ACC112 (cell line): ENCODE results near the gene ZNF566.

Experiments used
- H2AFZ ChIP-seq: fragments of 200-600 bp; sonication (generic); one replicate; pipeline ENCODE4 v1.6.0; 2017; ENCODE audit warnings: antibody characterized with exemption, low read length; ENCODE audit not compliant: unreplicated experiment
- H3K27ac ChIP-seq: fragments of 200-600 bp; sonication (generic); 2 replicates; pipeline ENCODE4 v1.5.1; 2014; ENCODE audit warnings: low read depth, mild to moderate bottlenecking, antibody characterized with exemption, low read length, moderate library complexity
- H3K27me3 ChIP-seq: fragments of 200-600 bp; sonication (generic); 2 replicates; pipeline ENCODE4 v1.6.1; 2014; ENCODE audit warnings: mild to moderate bottlenecking, antibody characterized with exemption, low read length, moderate library complexity, mixed read lengths; ENCODE audit not compliant: insufficient read depth
- H3K36me3 ChIP-seq: fragments of 200-600 bp; sonication (generic); 2 replicates; pipeline ENCODE4 v1.6.1; 2016; ENCODE audit warnings: mild to moderate bottlenecking, antibody characterized with exemption, low read length, moderate library complexity, mixed read lengths; ENCODE audit not compliant: insufficient read depth
- H3K4me1 ChIP-seq: fragments of 200-600 bp; sonication (generic); one replicate; pipeline ENCODE4 v1.6.1; 2016; ENCODE audit warnings: low read length, mixed read lengths; ENCODE audit not compliant: insufficient read depth, unreplicated experiment, control insufficient read depth
- H3K4me3 ChIP-seq: fragments of 200-600 bp; sonication (generic); 2 replicates; pipeline ENCODE4 v1.5.1; 2014; ENCODE audit warnings: mild to moderate bottlenecking, low read depth, low read length
- H3K79me2 ChIP-seq: fragments of 200-600 bp; sonication (generic); one replicate; pipeline ENCODE4 v1.6.0; 2016; ENCODE audit warnings: low read length; ENCODE audit not compliant: control insufficient read depth, unreplicated experiment, insufficient read depth

ZNF566 gene

DNA sequence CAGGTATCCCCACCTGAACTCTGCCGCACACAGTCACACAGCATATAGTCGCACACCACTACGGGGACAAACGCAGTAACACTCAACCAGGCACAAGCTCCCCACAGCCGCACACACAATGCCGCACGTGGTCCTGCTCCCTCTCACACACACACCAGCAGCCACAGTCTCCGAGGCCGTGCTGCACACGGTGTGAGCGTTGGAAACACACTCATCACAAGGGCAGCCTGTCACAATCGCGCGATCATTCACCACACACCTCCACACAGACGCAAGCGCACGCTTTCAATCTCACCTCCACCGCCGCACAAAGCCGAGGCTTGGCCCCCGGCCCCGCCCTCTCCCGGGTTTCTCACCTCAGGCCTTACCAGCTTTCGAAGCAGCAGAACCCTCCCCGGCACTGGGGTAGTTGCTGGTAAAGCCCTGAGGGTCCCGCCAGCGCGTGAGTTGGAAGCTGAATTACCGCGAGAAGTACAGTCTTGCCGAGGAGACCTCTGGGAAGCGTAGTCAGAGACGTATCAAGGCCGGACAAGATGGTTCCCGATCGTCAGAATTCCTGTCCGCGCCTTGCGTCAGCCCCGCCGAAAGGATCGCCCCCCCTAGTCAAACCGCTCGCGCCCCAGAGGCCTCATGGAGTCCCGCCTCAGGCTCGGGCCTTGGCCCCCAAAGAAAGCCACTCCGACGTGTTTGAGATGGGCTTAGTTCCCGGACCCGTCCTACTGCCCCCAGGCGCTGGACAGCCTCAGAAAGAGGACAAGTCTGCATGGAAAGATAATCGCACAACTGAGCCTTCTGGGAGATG, at the start of gene ZNF566:
ZNF566 (minus strand) TSS at position 444 of the 802 bp plus-strand sequence. CDS start 13,004 bp downstream, outside the sequence.
- peak within 1 kb of the TSS; percentile 95 for H3K4me3 ChIP-seq
- H3K79me2 ChIP-seq = peaks cover 13% of the 10 kb centered on the region

DNA sequence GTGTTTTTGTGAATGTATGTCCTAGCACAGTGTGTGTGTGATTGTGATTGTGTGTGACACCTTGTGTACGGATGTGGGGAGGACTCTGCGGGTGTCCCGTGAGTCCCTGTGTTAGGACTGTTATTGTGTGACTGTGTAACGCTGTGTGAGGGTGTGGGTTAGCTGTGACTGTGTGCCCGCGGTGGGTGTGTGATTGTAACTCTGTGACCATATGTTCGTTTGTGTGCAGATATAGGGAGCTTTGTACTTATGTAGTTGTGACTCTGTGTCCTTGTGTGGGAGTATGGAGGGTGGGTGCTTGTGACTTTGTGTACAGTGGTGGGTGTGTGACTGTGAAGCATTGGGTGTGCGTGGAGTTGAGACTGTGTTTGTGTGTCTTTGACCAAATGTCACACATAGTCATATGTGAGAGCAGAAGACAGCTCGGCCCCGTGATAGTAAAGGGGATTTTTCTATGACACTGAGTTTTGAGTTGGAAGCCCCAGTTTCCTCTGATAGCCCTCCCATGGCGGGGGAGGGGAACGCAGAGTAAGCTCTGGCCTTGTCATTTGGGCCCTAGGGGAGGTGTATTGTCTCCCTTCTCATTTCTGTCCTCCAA, 39.7 kb upstream of the ZNF566 start:
- Histone ChIP-seq H3K79me2 (peaks cover 33% of the 10 kb centered on the region), H2AFZ (peak overlapping the region; percentile 100), H3K27ac (peak overlapping the region; percentile 93; the same call in 1 of the 2 replicates), H3K4me3 (peak overlapping the region; percentile 92), H3K4me1 (no peaks in the 10 kb centered on the region), H3K27me3 (no peaks in the 10 kb centered on the region), H3K36me3 (peaks cover 14% of the 10 kb centered on the region)

More for the DNA sequence above, at the start of gene ZNF566:
- H3K4me1 ChIP-seq = peaks cover 5% of the 10 kb centered on the region
- H2AFZ ChIP-seq = peak within 1 kb of the TSS; percentile 99
- no peaks in the 10 kb centered on the region for H3K27me3 ChIP-seq
- peak within 1 kb of the TSS; percentile 84 for H3K27ac ChIP-seq
- no peaks in the 10 kb centered on the region for H3K36me3 ChIP-seq

DNA sequence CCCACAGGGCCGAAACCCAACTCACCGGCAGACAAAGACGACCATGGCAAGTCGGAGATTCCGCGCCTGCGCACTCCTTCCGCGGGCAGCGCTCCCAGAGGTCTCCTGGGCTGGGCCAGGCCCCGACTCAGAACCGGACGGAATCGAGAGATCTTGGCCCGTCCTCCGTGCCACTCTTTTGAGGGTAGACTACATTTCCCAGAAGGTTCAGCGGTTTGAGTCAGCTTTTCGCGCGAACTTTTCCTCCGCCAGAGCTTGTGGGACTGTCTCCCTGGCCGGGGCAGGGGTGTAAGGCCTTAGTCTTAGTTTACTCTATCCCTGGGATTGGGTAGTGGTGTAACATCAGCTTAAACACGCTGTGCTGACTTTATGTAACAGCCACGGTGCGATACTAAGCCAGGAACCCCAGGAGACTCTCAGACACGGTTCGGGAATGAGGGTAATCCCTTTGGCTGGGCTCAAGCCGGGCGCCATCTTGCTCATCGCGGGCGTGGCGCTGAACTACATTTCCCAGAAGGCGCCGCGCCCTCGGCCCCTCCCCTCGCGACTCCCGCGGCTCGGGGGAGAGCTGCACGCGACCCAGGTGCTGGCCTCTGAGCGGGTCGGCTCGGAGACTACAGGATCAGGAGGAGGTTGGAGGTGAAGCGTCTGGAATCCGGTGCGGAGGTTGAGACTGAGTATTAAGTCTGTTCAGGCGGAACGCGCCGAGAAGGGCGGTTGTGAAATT, 39.0 kb upstream of the ZNF566 start, which contains the start of gene ZNF260:
ZNF260 (minus strand) TSS at position 78 of the 727 bp plus-strand sequence. CDS start 13,033 bp downstream, outside the sequence.
- H3K4me1 ChIP-seq = no peaks in the 10 kb centered on the region
- peaks cover 33% of the 10 kb centered on the region for H3K79me2 ChIP-seq
- peak within 1 kb of the TSS; percentile 92 for H3K4me3 ChIP-seq
- peak within 1 kb of the TSS; percentile 93 for H3K27ac ChIP-seq
- H3K36me3 ChIP-seq = peaks cover 9% of the 10 kb centered on the region
- no peaks in the 10 kb centered on the region for H3K27me3 ChIP-seq
- peak within 1 kb of the TSS; percentile 100 for H2AFZ ChIP-seq

DNA sequence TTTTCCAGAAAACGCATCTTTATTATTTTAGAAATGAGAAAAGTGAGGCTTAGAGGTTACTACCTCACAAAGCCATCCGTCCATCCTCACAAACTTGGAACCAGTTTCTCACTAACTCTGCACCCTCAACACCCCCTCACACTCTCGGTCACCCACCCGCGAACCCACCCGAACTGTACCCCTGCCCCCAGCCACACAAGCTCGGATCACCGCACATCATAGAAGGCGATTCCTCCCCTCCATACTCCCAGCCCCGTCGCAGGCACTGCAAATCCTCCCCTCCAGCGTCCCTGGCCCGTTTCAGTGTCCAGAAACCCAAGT, 38.5 kb upstream of the ZNF566 start:
- Histone ChIP-seq H3K36me3 (peaks cover 13% of the 10 kb centered on the region), H3K79me2 (peaks cover 33% of the 10 kb centered on the region), H3K4me1 (no peaks in the 10 kb centered on the region), H2AFZ (peak overlapping the region; percentile 68), H3K27me3 (no peaks in the 10 kb centered on the region), H3K27ac (peak overlapping the region; percentile 93), H3K4me3 (peak overlapping the region; percentile 92)

DNA sequence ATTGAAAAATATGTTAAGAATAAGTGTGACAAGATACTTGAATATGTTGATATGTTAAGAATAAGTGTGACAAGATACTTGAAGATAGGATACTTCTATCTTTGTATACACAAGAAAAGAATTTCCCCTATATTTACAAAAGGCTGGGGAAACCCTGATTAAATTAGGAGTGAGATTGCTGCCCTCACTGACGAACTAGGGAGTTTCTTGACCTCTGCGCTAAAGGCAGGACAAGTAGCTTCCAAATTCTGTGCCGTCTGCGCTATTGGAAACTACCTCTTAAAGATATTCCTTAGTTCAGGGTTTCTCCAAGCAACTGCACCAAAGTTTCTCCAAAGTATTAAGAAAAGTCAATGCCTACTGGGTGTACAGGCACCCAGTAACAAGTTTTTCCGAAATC, 38.0 kb upstream of the ZNF566 start:
- Histone ChIP-seq H3K4me1 (no peaks in the 10 kb centered on the region), H3K79me2 (peaks cover 35% of the 10 kb centered on the region), H3K27ac (peak overlapping the region; percentile 93; the same call in 1 of the 2 replicates), H3K4me3 (peak overlapping the region; percentile 92), H3K27me3 (no peaks in the 10 kb centered on the region), H2AFZ (peak overlapping the region; percentile 68), H3K36me3 (peaks cover 18% of the 10 kb centered on the region)

DNA sequence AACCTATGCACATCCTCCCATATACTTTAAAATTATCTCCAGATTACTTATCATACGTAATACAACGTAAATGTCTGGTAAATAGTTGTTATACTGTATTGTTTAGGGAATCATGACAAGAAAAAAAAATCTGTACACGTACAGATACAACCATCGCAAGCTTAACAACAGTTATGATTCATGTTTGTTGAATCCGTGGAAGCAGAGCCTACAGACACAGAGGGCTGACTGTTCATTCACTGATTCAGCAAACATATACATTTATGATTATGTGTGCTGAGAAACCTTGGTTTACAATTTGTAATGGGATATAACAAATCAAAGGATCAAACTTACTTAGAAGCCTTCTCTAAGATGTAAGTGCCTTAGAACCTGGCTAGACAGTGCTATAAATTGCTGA, 37.2 kb upstream of the ZNF566 start:
- H3K27ac ChIP-seq = no peak overlapping the region
- no peaks in the 10 kb centered on the region for H3K27me3 ChIP-seq
- H3K4me1 ChIP-seq = no peaks in the 10 kb centered on the region
- no peak overlapping the region for H2AFZ ChIP-seq
- peaks cover 18% of the 10 kb centered on the region for H3K36me3 ChIP-seq
- peaks cover 35% of the 10 kb centered on the region for H3K79me2 ChIP-seq
- peak overlapping the region; percentile 92 for H3K4me3 ChIP-seq

DNA sequence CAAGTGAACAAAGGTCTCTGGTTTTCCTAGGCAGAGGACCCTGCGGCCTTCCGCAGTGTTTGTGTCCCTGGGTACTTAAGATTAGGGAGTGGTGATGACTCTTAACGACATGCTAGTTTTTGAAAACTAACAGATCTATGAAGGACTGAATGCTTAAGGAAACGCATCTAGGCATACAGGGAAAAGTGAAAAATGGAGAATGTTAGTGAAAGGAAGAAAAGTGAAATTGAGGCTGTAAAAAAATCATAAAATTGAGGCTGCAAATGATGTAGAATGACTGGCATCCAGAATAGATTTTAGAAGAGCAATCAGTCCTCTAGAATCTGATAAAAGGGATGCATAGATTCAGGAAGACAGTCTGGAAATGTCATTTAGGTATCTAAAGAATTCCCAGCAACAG, 35.3 kb upstream of the ZNF566 start:
- Histone ChIP-seq H3K27me3 (no peaks in the 10 kb centered on the region), H2AFZ (no peak overlapping the region), H3K79me2 (peaks cover 35% of the 10 kb centered on the region), H3K27ac (no peak overlapping the region), H3K4me1 (no peaks in the 10 kb centered on the region), H3K36me3 (peaks cover 18% of the 10 kb centered on the region), H3K4me3 (no peak overlapping the region)

DNA sequence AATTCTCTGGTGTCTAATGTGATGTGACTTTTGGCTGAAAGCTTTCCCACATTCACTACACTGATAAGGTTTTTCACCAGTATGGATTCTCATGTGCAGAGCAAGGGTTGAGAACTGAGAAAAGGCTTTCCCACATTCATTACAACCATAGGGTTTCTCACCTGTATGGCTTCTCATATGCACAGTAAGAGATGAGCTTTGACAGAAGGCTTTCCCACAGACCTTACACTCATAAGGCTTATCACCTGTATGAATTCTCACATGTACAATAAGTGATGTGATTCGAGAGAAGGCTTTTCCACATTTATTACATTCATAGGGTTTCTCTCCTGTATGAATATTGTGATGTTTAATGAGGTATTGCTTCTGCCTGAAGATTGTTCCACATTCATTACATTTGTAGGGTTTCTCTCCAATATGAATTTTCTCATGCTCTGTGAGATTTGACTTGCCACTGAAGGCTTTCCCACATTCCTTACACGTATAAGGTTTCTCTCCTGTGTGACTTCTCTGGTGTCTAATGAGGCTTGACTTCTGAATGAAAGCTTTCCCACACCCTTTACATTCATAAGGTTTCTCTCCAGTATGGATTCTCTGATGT, 24.8 kb upstream of the ZNF566 start:
- Histone ChIP-seq H3K4me3 (no peak overlapping the region), H2AFZ (no peak overlapping the region), H3K27ac (no peak overlapping the region), H3K4me1 (no peaks in the 10 kb centered on the region), H3K27me3 (no peaks in the 10 kb centered on the region), H3K79me2 (no peaks in the 10 kb centered on the region), H3K36me3 (peaks cover 56% of the 10 kb centered on the region)

DNA sequence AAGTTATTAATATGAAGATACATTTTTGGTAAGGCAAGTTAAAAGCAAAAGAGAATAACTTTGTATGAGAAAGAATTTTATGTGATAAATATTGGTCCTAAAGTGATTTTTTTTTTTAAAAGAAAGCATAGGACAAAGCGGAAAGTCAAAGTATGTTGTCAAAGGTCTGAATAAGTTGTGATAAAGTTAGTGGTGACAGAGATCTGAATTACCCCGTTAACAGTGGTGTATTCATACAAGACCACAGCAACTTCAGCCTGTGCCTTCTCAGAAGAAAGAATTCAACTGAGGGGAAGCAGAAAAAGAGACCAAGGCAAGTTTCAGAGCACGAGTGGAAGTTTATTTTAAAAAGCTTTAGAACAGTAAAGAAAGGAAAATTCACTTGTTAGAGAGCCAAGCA, 19.0 kb upstream of the ZNF566 start:
- Histone ChIP-seq H3K27me3 (no peaks in the 10 kb centered on the region), H3K36me3 (peaks cover 4% of the 10 kb centered on the region; the same call in 1 of the 2 replicates), H3K4me1 (no peaks in the 10 kb centered on the region), H3K79me2 (no peaks in the 10 kb centered on the region), H2AFZ (no peak overlapping the region), H3K27ac (no peak overlapping the region), H3K4me3 (no peak overlapping the region)

DNA sequence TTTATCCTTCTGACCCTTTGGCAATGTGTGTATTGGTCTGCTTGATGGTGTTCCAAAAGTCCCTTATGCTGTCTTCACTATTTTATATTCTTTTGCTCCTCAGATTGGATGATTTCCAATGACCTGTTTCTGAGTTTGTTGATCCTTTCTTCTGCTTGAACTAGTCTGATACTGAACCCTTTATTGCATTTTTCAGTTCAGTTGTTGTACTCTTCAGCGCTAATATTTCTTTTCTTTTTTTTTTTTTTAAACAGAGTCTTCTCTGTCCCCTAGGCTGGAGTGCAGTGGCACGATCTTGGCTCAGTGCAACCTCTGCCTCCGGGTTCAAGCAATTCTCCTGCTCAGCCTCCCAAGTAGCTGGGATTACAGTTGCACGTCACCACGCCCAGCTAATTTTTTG, 12.6 kb upstream of the ZNF566 start:
- H3K4me3 ChIP-seq = no peak overlapping the region
- no peak overlapping the region for H2AFZ ChIP-seq
- no peaks in the 10 kb centered on the region for H3K27me3 ChIP-seq
- no peaks in the 10 kb centered on the region for H3K79me2 ChIP-seq
- H3K4me1 ChIP-seq = no peaks in the 10 kb centered on the region
- no peaks in the 10 kb centered on the region for H3K36me3 ChIP-seq
- H3K27ac ChIP-seq = no peak overlapping the region
